ENCODE measurements around the gene CDK5RAP2. TPM values are rescaled to one million over a fixed set of nuclear protein-coding genes. Genes with fewer than 3 reads are reported as not detected.
A peak's percentile ranks its signal among the peaks of the same experiment; 100 is the strongest.

The CDK5RAP2 gene
- total RNA-seq, 4 donors from 2014 or later: 57.4 to 86.3 (median 70.3) TPM

DNA sequence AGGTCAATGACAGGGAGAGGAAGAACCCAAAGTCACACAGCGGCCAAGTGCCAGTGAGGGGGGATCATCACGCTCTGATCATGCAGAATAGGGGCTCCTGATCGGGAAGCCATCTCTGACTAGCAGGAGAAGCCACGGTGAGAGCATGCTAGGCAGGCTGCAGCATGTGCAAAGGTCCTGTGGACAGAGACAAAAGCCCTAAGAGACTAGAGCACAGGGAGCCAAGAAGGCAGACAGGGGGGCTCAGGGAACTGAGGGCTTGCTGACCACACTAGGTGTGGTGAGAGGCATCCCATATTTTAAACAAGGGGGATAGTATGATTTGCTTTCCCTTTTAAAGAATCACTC lies 195.1 kb downstream of the CDK5RAP2 start:
- Histone ChIP-seq H3K9me3 (no peaks in the 10 kb centered on the region), H3K27me3 (no peaks in the 10 kb centered on the region), H3K27ac (no peak overlapping the region), H3K4me3 (no peak overlapping the region), H3K36me3 (peaks cover 0 to 7% of the 10 kb centered on the region in 2 donors), H3K4me1 (peaks cover 11 to 13% of the 10 kb centered on the region in 2 donors)
- intact Hi-C loops (cut with DNase I; ENCODE audit: low total_unique reads) (loop anchor here (5.0 kb wide), 1 partner anchor 92 kb away; no protein-coding TSS in a partner anchor), in situ Hi-C loops (cut with MboI; ENCODE audit: low sequenced_read_pairs in 4 of 4) (no loop called here)
- no peak for DNase-seq
- ATAC-seq: no peak
- no peak for TF ChIP-seq POLR2A (IDR thresholded peaks at IDR 0.05)
- TF ChIP-seq, protein P1, sequence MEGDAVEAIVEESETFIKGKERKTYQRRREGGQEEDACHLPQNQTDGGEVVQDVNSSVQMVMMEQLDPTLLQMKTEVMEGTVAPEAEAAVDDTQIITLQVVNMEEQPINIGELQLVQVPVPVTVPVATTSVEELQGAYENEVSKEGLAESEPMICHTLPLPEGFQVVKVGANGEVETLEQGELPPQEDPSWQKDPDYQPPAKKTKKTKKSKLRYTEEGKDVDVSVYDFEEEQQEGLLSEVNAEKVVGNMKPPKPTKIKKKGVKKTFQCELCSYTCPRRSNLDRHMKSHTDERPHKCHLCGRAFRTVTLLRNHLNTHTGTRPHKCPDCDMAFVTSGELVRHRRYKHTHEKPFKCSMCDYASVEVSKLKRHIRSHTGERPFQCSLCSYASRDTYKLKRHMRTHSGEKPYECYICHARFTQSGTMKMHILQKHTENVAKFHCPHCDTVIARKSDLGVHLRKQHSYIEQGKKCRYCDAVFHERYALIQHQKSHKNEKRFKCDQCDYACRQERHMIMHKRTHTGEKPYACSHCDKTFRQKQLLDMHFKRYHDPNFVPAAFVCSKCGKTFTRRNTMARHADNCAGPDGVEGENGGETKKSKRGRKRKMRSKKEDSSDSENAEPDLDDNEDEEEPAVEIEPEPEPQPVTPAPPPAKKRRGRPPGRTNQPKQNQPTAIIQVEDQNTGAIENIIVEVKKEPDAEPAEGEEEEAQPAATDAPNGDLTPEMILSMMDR (IDR thresholded peaks at IDR 0.05 in 4 of 5, conservative IDR thresholded peaks at IDR 0.05 in 1 of 5): no peak

DNA sequence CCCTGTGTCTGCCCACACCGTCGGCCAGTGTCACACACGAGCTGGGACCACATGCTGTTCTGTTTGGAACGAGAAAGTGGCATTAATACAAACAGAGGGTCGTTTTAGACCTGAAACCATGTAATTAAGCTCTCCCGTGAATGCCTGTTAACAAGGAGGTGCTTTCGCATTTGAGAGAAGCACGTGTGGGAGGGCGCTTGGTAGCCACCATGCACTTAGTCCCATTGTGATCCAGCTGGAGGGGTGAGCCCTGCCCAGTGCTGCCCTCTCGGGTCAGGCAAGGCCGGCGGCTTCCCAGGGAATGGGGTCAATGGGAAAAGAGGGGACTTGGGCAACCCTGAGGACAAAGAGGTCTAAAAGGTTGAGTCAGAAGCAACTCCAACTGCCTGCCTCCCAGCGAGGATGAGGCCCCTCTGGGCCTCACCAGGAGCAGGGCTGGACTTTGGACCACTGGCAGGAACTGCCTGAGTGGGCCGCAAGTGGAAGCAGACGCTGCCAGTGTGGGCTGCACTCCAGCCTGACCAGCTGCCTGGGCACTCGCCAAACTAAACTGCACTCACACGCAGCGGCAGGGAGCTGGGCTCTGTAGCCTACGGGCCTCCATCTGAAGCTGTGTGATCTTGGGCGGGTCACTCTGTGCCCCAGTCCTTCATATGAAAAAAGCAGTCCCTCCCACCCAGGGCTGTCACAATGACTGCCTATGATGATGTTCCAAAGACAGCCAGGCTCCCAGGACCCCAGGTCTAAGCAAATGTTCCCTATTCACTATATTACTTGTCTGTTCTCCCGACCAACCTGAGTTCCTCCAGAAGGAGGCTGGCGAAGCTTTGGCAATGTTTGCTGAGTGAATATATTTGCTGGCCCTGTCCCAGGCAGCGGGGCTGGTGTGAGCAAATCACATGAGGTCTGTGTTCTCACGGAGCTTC lies 195.7 kb downstream of the CDK5RAP2 start:
- H3K9me3 ChIP-seq: no peaks in the 10 kb centered on the region
- no peaks in the 10 kb centered on the region for H3K27me3 ChIP-seq
- ATAC-seq (peak in 1 of 2 donors; percentile 32), DNase-seq (no peak)
- no peak overlapping the region for H3K27ac ChIP-seq
- intact Hi-C loops (cut with DNase I; ENCODE audit: low total_unique reads): no loop called here
- no peak overlapping the region for H3K4me3 ChIP-seq
- H3K36me3 ChIP-seq: peaks cover 0 to under 1% of the 10 kb centered on the region in 2 donors
- TF ChIP-seq, protein P1 (IDR thresholded peaks at IDR 0.05 in 4 of 5, conservative IDR thresholded peaks at IDR 0.05 in 1 of 5): no peak
- TF ChIP-seq POLR2A (IDR thresholded peaks at IDR 0.05): no peak
- H3K4me1 ChIP-seq: peaks cover 10 to 11% of the 10 kb centered on the region in 2 donors
- in situ Hi-C loops (cut with MboI; ENCODE audit: low sequenced_read_pairs in 4 of 4): no loop called here

DNA sequence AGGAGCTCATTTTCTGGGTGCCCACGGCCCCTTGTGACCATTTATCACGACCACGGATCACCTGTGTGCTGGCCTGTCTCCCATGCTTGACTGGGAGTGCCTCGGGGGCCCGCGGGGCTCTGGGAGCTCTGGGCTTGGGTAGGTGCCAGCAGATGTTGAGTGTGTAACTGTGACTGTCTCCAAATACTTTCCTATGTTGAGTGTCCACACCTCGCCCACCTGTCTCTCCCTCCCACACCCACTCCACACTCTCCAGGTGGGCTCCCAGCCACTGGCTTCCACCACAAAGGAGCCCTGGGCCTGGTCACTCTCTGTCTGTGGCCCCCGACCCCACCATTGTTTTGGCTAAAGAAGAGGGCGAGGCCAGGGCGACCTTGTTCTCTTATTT lies 196.4 kb downstream of the CDK5RAP2 start:
- H3K9me3 ChIP-seq: no peaks in the 10 kb centered on the region
- no peak for DNase-seq
- intact Hi-C loops (cut with DNase I; ENCODE audit: low total_unique reads) (no loop called here), in situ Hi-C loops (cut with MboI; ENCODE audit: low sequenced_read_pairs in 4 of 4) (no loop called here)
- no peak for ATAC-seq
- H3K36me3 ChIP-seq: no peaks in the 10 kb centered on the region
- no peak overlapping the region for H3K27ac ChIP-seq
- H3K27me3 ChIP-seq: no peaks in the 10 kb centered on the region
- H3K4me3 ChIP-seq: no peak overlapping the region
- peaks cover 10 to 11% of the 10 kb centered on the region in 2 donors for H3K4me1 ChIP-seq
- TF ChIP-seq, protein P1 (IDR thresholded peaks at IDR 0.05 in 4 of 5, conservative IDR thresholded peaks at IDR 0.05 in 1 of 5): no peak
- TF ChIP-seq POLR2A (IDR thresholded peaks at IDR 0.05): no peak

DNA sequence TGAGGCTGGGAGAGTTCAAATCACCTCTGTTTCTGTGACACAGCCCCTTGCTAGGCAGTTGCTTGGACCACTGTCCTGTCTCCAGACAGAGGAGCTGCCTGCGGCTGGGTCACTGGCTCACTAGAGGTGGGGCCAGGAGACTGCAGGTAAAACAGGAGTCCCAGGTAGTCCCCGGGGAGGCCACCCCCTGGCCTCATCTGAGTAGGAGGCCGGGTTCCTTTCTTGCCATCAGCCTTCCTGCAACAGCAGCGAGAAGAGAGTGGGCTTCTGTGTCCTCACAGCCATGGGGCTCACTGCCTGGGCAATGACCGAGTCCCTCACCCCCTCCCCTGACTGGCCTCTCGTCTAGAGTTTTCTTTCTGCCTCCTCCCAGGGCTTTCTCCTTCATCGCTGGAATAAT lies 197.5 kb downstream of the CDK5RAP2 start:
- no peak for DNase-seq
- H3K4me3 ChIP-seq: no peak overlapping the region
- peaks cover 6 to 10% of the 10 kb centered on the region in 2 donors for H3K4me1 ChIP-seq
- H3K27me3 ChIP-seq: no peaks in the 10 kb centered on the region
- in situ Hi-C loops (cut with MboI; ENCODE audit: low sequenced_read_pairs in 4 of 4): no loop called here
- H3K9me3 ChIP-seq: no peaks in the 10 kb centered on the region
- TF ChIP-seq POLR2A (IDR thresholded peaks at IDR 0.05): no peak
- TF ChIP-seq, protein P1 (IDR thresholded peaks at IDR 0.05 in 4 of 5, conservative IDR thresholded peaks at IDR 0.05 in 1 of 5): no peak
- ATAC-seq: no peak
- no peaks in the 10 kb centered on the region for H3K36me3 ChIP-seq
- H3K27ac ChIP-seq: no peak overlapping the region
- intact Hi-C loops (cut with DNase I; ENCODE audit: low total_unique reads): no loop called here
